Measurements from ENCODE around the gene INSIG1.

Gene INSIG1

GRCh38 chr7:155346285-155346684 lies 48.6 kb downstream of the INSIG1 start:
- no peak for ATAC-seq
- TF ChIP-seq PATZ1 (CRISPR knock-in tag; IDR thresholded peaks at IDR 0.05; ENCODE audit: borderline replicate concordance) (no peak), ZFP3 (CRISPR knock-in tag; IDR thresholded peaks at IDR 0.05) (no peak), POU6F1 (CRISPR knock-in tag; IDR thresholded peaks at IDR 0.05; ENCODE audit: borderline replicate concordance, low read depth) (no peak), TSHZ2 (CRISPR knock-in tag; IDR thresholded peaks at IDR 0.05) (no peak), ARNTL (CRISPR knock-in tag; IDR thresholded peaks at IDR 0.05; ENCODE audit: borderline replicate concordance, low read depth) (no peak), PPARA (CRISPR knock-in tag; IDR thresholded peaks at IDR 0.05; ENCODE audit: borderline replicate concordance) (no peak), ZNF8 (CRISPR knock-in tag; IDR thresholded peaks at IDR 0.05) (no peak), CSDC2 (CRISPR knock-in tag; IDR thresholded peaks at IDR 0.05) (no peak), ZFP30 (CRISPR knock-in tag; IDR thresholded peaks at IDR 0.05) (no peak), GLIS3 (CRISPR knock-in tag; IDR thresholded peaks at IDR 0.05) (no peak), ZNF70 (CRISPR knock-in tag; IDR thresholded peaks at IDR 0.05) (no peak), OSR1 (CRISPR knock-in tag; IDR thresholded peaks at IDR 0.05) (no peak), ZNF565 (CRISPR knock-in tag; conservative IDR thresholded peaks at IDR 0.05; ENCODE audit: low read depth) (no peak), ISL1 (CRISPR knock-in tag; IDR thresholded peaks at IDR 0.05) (no peak), TCF4 (CRISPR knock-in tag; IDR thresholded peaks at IDR 0.05; ENCODE audit: borderline replicate concordance) (no peak), BACH2 (CRISPR knock-in tag; IDR thresholded peaks at IDR 0.05; ENCODE audit: borderline replicate concordance) (no peak), CSRNP3 (CRISPR knock-in tag; IDR thresholded peaks at IDR 0.05) (no peak)

GRCh38 chr7:155348806-155349205 lies 51.1 kb downstream of the INSIG1 start:
- ATAC-seq, result no peak
- TF ChIP-seq ARNTL (CRISPR knock-in tag; IDR thresholded peaks at IDR 0.05; ENCODE audit: borderline replicate concordance, low read depth) (no peak), SNAI2 (CRISPR knock-in tag; IDR thresholded peaks at IDR 0.05) (no peak), ZC3H10 (CRISPR knock-in tag; IDR thresholded peaks at IDR 0.05) (no peak), CSDC2 (CRISPR knock-in tag; IDR thresholded peaks at IDR 0.05) (no peak), ZNF70 (CRISPR knock-in tag; IDR thresholded peaks at IDR 0.05) (no peak), ZNF565 (CRISPR knock-in tag; conservative IDR thresholded peaks at IDR 0.05; ENCODE audit: low read depth) (no peak), POU6F1 (CRISPR knock-in tag; IDR thresholded peaks at IDR 0.05; ENCODE audit: borderline replicate concordance, low read depth) (no peak), TSHZ2 (CRISPR knock-in tag; IDR thresholded peaks at IDR 0.05) (no peak), TCF4 (CRISPR knock-in tag; IDR thresholded peaks at IDR 0.05; ENCODE audit: borderline replicate concordance) (no peak), GLIS3 (CRISPR knock-in tag; IDR thresholded peaks at IDR 0.05) (no peak), CREB5 (CRISPR knock-in tag; IDR thresholded peaks at IDR 0.05; ENCODE audit: low read depth) (no peak), BACH2 (CRISPR knock-in tag; IDR thresholded peaks at IDR 0.05; ENCODE audit: borderline replicate concordance) (no peak), ZFP3 (CRISPR knock-in tag; IDR thresholded peaks at IDR 0.05) (no peak), OSR1 (CRISPR knock-in tag; IDR thresholded peaks at IDR 0.05) (no peak), ISL1 (CRISPR knock-in tag; IDR thresholded peaks at IDR 0.05) (no peak), ZNF8 (CRISPR knock-in tag; IDR thresholded peaks at IDR 0.05) (no peak), PATZ1 (CRISPR knock-in tag; IDR thresholded peaks at IDR 0.05; ENCODE audit: borderline replicate concordance) (no peak), ZFP30 (CRISPR knock-in tag; IDR thresholded peaks at IDR 0.05) (no peak), TOX (CRISPR knock-in tag; IDR thresholded peaks at IDR 0.05; ENCODE audit: borderline replicate concordance) (no peak), RARB (CRISPR knock-in tag; IDR thresholded peaks at IDR 0.05) (no peak)

Data from SK-N-SH treated with all-trans-retinoic acid at 6 μM for 48 hours (cell line).